Thoracic aorta (tissue), 2 donors: Measurements from ENCODE around the gene PAX5. TPM values are rescaled to one million over a fixed set of nuclear protein-coding genes. Genes with fewer than 3 reads are reported as not detected.
"Not testable (repeated sequence)": the region's sequence is repeated elsewhere in the genome, so short reads cannot be mapped to it uniquely, and the experiment has no call there.

ENCODE experiments used
- ATAC-seq: fragments of 150-250 bp; one replicate; pipeline ENCODE4 v1.8.0; 2017; ENCODE audit warnings: low read depth; ENCODE audit not compliant: insufficient number of reproducible peaks, low FRiP score
- DNase-seq: peaks from one replicate; pipeline ENCODE4 v3.0.0-alpha.2; 2020; ENCODE audit warnings: low spot score
- H3K27ac ChIP-seq, 2 donors: fragments of 200-600 bp; sonication (generic); 1 replicate in 1 of 2; 2 replicates in 1 of 2; pipeline ENCODE4 v1.5.1; 2016; ENCODE audit warnings: mild to moderate bottlenecking in 2 of 2, moderate library complexity in 2 of 2
- H3K27me3 ChIP-seq: fragments of 200-600 bp; sonication (generic); replicated peaks from 2 replicates; pipeline ENCODE4 v1.6.0; 2016; ENCODE audit warnings: mild to moderate bottlenecking; ENCODE audit not compliant: insufficient read depth
- H3K36me3 ChIP-seq: fragments of 200-600 bp; sonication (generic); one replicate; pipeline ENCODE4 v1.5.1; 2016
- H3K4me1 ChIP-seq, 2 donors: fragments of 200-600 bp; sonication (generic); 1 replicate in 1 of 2; 2 replicates in 1 of 2; pipeline versions ENCODE4 v1.5.1 to v1.6.0; 2016; ENCODE audit warnings: low read depth in 2 of 2, mild to moderate bottlenecking in 1 of 2; ENCODE audit not compliant: control insufficient read depth in 1 of 2
- H3K4me3 ChIP-seq: fragments of 200-600 bp; sonication (generic); 2 replicates; pipeline ENCODE4 v1.5.1; 2016; ENCODE audit warnings: mild to moderate bottlenecking
- H3K9me3 ChIP-seq: fragments of 200-600 bp; sonication (generic); 2 replicates; pipeline ENCODE4 v1.5.1; 2016
- CTCF ChIP-seq: fragments of 200-600 bp; sonication (generic); IDR thresholded peaks from one replicate; pipeline ENCODE4 v1.5.1; 2019; ENCODE audit warnings: antibody characterized with exemption
- total RNA-seq, 2 donors: library from RNA; depleted of rRNA; stranded (reverse); fragments of >200 nt; gene quantifications; one replicate each; pipeline versions ENCODE4 v1.1.0 to v1.2.3, GENCODE V29; 2016

Gene PAX5
- under 1 TPM in 1 of 2 donors, not detected in 1; 0.21 TPM for total RNA-seq

DNA sequence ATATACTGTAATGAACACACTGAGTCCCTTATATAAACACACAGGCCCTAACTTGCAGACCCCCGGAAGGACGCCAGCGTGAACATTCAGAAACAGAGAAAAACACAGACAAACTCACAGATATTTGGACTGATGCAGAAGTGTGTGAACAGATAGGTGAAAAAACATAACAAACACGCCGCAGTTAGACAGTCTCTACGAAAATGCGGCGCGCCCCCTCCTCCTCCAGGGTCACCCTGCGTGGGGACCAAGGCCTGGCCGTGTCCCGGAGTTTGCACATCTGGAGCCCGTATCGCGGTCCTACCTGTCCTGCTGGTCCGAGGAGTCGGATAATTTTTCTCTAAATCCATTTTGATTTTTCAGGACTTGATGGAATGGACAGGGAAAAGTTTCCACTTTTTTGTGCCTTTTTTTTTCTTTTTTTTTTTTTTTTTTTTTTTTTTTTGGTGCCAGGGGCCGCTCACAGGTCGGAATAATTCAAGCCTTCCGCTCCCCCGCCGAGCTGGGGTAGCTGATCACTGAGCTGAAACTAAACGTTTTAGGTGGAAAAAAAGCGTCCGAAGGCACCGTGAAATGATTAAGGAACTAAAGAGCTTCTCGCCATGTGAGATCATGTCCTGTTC is at the start of gene PAX5:
Gene PAX5 (minus strand): TSS at position 587 of the 623 bp plus-strand sequence. CDS start 237 bp downstream, at position 350.
- Histone ChIP-seq H3K4me1 (peaks cover 22 to 44% of the 10 kb centered on the region in 2 donors), H3K27me3 (peaks cover 59% of the 10 kb centered on the region), H3K36me3 (no peaks in the 10 kb centered on the region), H3K4me3 (peak within 1 kb of the TSS; percentile 63), H3K27ac (peak within 1 kb of the TSS in 1 of 2 donors; percentile 36), H3K9me3 (no peaks in the 10 kb centered on the region)
- no peak for TF ChIP-seq CTCF
- DNase-seq (no peak), ATAC-seq (no peak)

- ATAC-seq (no peak), DNase-seq (no peak)
- no peak for TF ChIP-seq CTCF
- Histone ChIP-seq H3K4me1 (peaks cover 11 to 44% of the 10 kb centered on the region in 2 donors), H3K27me3 (no peaks in the 10 kb centered on the region), H3K36me3 (peaks cover 7% of the 10 kb centered on the region), H3K4me3 (no peak overlapping the region), H3K9me3 (no peaks in the 10 kb centered on the region), H3K27ac (no peak overlapping the region)
These were observed 49.6 kb upstream of the PAX5 start for GRCh38 chr9:37083654-37084053.

DNA sequence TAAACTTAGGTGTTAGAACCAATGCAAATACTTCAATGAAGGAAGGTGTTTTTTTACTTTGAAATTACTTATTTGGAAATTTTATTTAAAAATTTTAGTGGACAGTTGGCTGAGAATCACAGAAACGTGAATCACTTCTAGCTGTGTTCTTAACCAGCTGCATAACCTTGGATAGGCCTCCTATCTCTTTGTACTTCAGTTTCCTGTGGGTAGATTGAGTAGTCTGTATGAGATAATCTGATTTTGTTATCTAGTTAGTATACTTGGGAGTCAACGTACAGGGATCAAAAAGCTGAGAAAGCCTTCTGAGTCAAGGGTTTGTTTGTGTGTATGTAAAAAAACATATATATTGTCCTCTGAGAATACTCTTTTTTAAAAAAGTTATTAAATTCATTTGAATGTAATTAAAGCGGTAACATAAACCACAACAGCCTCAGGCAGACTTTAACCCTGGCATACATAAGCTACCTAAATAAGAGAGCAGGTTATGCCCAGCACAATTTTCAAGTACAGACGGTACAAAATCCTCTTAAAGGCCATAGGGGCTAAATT is 48.2 kb upstream of the PAX5 start:
- ATAC-seq (no peak), DNase-seq (no peak)
- Histone ChIP-seq H3K4me3 (no peak overlapping the region), H3K36me3 (peaks cover 7% of the 10 kb centered on the region), H3K4me1 (peaks cover 7 to 37% of the 10 kb centered on the region in 2 donors), H3K27ac (no peak overlapping the region), H3K27me3 (no peaks in the 10 kb centered on the region), H3K9me3 (no peaks in the 10 kb centered on the region)
- TF ChIP-seq CTCF, result no peak

GRCh38 chr9:37081507-37081906 is 47.4 kb upstream of the PAX5 start:
- not testable (repeated sequence) for H3K36me3 ChIP-seq, H3K4me3 ChIP-seq, H3K9me3 ChIP-seq, H3K27ac ChIP-seq, H3K27me3 ChIP-seq, DNase-seq, ATAC-seq
- H3K4me1 ChIP-seq, result peaks cover 7 to 37% of the 10 kb centered on the region in 2 donors

DNA sequence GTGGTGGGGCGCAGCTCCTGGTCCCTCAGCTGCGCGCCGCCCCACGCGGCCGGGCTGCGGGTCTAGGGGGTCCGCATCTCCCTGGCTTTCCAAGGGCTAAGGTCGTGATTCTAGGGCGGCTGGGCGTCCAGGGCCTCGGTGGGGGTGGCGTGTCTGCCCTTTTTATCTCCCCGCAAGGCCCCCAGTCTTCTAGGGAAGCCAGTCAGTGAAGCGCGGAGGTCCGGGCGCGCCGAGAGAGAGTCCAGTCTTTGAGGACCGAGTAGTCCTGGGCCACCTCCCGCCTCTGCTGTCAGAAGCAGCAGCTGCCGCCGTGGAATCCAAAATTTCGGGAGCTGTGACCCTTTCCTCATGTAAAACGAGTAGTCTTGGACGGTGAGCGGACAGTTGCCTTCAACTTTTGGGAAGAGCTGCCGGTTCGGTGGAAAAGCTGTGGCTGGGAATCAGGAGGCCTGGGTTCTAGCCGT is 46.1 kb upstream of the PAX5 start:
- H3K4me3 ChIP-seq, result peak overlapping the region; percentile 94
- peak overlapping the region; percentile 87 to 89 for H3K27ac ChIP-seq
- peaks cover 7 to 37% of the 10 kb centered on the region in 2 donors for H3K4me1 ChIP-seq
- ATAC-seq, result peak; percentile 6
- not testable (repeated sequence) for H3K9me3 ChIP-seq, H3K27me3 ChIP-seq, DNase-seq, H3K36me3 ChIP-seq

DNA sequence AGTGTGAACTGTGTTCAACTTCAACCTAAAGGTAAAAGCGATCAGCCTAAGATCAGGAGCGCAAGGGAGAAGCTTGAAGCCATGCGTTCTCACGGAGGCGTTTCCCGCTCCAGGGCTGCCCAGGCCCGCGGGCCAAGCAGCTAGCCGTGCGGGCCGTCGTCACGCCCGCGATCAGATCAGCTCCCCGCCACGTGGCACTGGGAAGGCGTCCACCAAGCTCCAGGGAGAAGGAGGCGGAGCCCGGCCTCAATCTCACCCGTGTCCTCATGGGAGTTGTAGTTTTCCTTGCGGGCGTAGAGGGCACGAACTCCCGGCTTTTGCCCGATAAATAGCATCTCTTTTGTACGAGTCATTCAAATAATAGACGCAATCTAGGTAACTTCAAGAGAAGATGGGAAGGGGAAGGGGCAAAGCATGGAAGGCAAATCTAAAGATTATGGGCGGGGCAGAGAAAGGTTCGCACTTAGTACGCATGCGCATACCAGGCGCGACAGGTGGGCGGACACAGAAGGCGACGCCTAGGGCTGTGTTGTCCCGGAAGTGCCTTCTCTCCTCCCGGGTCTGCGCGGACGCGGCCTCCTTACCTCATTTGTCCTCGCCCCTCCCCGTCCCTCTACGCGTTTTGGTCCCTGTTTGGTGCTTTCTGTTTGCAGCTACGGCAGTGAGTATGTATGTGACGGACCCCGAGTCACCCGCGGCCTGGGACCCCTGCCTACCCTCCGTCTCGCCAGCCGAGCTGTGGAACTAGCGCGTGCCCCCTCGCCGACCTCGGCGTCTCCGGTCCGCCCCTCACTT is 45.5 kb upstream of the PAX5 start:
- peak overlapping the region; percentile 87 to 89 for H3K27ac ChIP-seq

GRCh38 chr9:37074790-37075189 is 40.7 kb upstream of the PAX5 start:
- H3K9me3 ChIP-seq, H3K4me3 ChIP-seq, ATAC-seq, H3K27ac ChIP-seq, DNase-seq, H3K27me3 ChIP-seq, H3K4me1 ChIP-seq, H3K36me3 ChIP-seq: not testable (repeated sequence)

More for the DNA sequence above, 45.5 kb upstream of the PAX5 start:
- peak; percentile 78 for DNase-seq
- no peaks in the 10 kb centered on the region for H3K27me3 ChIP-seq
- peak overlapping the region; percentile 94 for H3K4me3 ChIP-seq
- H3K36me3 ChIP-seq, result no peaks in the 10 kb centered on the region
- H3K4me1 ChIP-seq, result peaks cover 7 to 37% of the 10 kb centered on the region in 2 donors
- no peak for TF ChIP-seq CTCF
- no peaks in the 10 kb centered on the region for H3K9me3 ChIP-seq
- peak; percentile 98 for ATAC-seq
